ENCODE measurements around the gene CELSR2.

DNA sequence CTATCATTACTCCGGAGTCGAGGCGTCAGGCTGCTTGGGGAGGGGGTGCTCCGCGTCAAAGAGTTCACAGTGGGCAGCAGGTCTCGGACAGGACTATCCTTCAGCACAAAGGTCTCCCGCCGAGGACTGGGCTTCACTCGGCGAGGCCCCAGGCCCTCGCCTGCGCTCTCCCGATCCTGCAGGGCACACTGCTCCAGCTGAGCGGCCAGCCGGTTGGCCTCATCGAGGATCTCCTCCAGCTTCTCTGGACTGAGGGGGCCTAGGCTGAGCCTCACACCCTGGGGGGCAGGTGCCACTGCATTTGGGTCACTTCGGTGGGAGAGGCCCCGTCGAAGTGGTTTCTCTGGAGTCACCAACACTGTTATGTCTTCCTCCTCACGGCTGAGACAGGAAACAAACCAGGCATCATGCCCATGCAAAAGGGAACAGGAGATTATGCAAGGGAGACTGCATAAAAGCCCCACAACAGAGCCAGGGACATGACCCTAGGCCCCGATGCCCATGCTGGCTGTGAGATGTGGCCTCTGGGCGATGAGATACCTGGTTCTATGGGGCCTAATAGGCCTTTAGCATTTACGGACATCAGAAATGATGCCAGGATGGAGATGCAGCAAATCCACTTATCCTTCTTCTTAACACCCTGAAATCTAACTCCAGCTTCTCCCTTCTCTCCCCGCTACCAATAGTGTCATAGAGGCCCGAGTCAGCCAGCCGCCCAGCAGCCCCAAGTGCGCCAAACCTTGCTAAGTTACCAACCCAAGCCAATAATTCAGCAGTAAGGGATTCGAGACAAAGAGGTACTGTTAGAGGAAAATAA is 32.5 kb downstream of the CELSR2 start:
- TF ChIP-seq, protein P1, sequence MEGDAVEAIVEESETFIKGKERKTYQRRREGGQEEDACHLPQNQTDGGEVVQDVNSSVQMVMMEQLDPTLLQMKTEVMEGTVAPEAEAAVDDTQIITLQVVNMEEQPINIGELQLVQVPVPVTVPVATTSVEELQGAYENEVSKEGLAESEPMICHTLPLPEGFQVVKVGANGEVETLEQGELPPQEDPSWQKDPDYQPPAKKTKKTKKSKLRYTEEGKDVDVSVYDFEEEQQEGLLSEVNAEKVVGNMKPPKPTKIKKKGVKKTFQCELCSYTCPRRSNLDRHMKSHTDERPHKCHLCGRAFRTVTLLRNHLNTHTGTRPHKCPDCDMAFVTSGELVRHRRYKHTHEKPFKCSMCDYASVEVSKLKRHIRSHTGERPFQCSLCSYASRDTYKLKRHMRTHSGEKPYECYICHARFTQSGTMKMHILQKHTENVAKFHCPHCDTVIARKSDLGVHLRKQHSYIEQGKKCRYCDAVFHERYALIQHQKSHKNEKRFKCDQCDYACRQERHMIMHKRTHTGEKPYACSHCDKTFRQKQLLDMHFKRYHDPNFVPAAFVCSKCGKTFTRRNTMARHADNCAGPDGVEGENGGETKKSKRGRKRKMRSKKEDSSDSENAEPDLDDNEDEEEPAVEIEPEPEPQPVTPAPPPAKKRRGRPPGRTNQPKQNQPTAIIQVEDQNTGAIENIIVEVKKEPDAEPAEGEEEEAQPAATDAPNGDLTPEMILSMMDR (IDR thresholded peaks at IDR 0.05): no peak
- TF ChIP-seq POLR2AphosphoS5 (IDR thresholded peaks at IDR 0.05): no peak
- no peak for TF ChIP-seq EP300 (IDR thresholded peaks at IDR 0.05)
- no peak for TF ChIP-seq POLR2A (IDR thresholded peaks at IDR 0.05; ENCODE audit: low read depth)

All from esophagus muscularis mucosa (tissue), 4 donors.